Stomach (tissue), 4 donors: ENCODE data around the gene RIPK1.

Experiments used
- CTCF ChIP-seq, 7 experiments: fragments of 450-650 bp in 4 of 7; fragments of 200-600 bp in 3 of 7; sonication (generic) in 3 of 7; IDR thresholded peaks; one replicate each; pipeline ENCODE4 v1.5.1; 2016 to 2019; ENCODE audit warnings: antibody characterized with exemption in 7 of 7, control low read depth in 2 of 7, mild to moderate bottlenecking in 1 of 7
- POLR2A ChIP-seq, 4 donors: fragments of 450-650 bp; IDR thresholded peaks; one replicate each; pipeline ENCODE4 v1.6.1; 2016; ENCODE audit warnings: antibody characterized with exemption in 4 of 4, control low read depth in 2 of 4, mild to moderate bottlenecking in 1 of 4, moderate library complexity in 1 of 4

DNA sequence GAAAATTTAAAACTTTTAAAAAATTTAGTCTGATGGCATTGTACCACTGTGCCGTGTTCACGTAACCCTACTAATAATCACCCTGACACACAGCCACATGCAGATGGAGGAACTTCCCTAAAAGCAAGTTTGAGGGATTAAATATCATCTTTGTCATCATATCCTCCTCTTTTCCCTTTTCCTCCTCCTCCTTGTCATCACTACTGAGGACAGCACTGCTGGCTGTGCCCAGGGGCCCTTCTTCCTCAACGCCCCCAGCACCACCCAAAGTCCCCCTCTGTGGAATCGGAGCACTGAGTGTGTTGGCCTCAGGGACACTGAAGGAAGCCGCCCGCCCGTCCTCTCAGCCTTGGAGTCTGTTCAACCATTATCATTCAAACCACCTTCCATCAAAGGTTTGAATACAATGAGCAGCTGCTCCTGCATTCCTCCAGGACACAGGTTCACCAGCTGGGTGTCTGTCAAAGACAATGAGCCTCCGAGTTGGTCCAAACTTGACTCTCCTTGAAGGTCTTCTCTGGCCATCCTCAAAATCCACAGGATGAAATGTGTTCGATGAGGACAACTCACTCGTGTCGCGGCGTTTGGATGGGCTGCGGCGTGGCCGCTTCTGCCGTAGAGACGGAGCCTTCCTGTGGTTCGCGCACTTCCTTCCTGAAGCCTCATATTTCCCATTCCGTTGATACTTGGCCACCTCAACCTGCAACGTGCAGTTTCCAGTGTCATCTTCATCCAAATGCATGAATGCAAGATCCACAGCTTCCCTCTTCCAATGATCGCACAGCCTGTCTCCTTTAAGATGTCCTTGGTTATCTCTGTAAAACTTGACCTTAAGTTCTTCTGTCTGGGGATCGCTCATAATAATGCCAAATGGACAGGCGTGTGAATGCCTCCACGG is 45.3 kb upstream of the RIPK1 start:
- TF ChIP-seq CTCF (IDR thresholded peaks at IDR 0.05) (no peak), POLR2A (IDR thresholded peaks at IDR 0.05) (no peak)
